ENCODE data around the gene G6PC1. TPM values are rescaled to one million over a fixed set of nuclear protein-coding genes. Genes with fewer than 3 reads are reported as not detected.
"Not testable (repeated sequence)": the region's sequence is repeated elsewhere in the genome, so short reads cannot be mapped to it uniquely, and the experiment has no call there.

Gene G6PC1
- not detected in 2 replicates for total RNA-seq

DNA sequence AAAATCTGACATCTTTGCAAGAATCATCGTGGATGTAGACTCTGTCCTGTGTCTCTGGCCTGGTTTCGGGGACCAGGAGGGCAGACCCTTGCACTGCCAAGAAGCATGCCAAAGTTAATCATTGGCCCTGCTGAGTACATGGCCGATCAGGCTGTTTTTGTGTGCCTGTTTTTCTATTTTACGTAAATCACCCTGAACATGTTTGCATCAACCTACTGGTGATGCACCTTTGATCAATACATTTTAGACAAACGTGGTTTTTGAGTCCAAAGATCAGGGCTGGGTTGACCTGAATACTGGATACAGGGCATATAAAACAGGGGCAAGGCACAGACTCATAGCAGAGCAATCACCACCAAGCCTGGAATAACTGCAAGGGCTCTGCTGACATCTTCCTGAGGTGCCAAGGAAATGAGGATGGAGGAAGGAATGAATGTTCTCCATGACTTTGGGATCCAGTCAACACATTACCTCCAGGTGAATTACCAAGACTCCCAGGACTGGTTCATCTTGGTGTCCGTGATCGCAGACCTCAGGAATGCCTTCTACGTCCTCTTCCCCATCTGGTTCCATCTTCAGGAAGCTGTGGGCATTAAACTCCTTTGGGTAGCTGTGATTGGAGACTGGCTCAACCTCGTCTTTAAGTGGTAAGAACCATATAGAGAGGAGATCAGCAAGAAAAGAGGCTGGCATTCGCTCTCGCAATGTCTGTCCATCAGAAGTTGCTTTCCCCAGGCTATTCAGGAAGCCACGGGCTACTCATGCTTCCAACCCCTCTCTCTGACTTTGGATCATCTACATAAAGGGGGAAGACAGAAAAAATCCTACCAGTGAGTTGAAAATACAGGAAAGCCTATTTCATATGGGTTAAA, at the start of gene G6PC1:
TSS of gene G6PC1 (plus strand) at position 340 of the 872 bp plus-strand sequence. CDS start at position 418, 78 bp downstream.
- TF ChIP-seq, protein P1, sequence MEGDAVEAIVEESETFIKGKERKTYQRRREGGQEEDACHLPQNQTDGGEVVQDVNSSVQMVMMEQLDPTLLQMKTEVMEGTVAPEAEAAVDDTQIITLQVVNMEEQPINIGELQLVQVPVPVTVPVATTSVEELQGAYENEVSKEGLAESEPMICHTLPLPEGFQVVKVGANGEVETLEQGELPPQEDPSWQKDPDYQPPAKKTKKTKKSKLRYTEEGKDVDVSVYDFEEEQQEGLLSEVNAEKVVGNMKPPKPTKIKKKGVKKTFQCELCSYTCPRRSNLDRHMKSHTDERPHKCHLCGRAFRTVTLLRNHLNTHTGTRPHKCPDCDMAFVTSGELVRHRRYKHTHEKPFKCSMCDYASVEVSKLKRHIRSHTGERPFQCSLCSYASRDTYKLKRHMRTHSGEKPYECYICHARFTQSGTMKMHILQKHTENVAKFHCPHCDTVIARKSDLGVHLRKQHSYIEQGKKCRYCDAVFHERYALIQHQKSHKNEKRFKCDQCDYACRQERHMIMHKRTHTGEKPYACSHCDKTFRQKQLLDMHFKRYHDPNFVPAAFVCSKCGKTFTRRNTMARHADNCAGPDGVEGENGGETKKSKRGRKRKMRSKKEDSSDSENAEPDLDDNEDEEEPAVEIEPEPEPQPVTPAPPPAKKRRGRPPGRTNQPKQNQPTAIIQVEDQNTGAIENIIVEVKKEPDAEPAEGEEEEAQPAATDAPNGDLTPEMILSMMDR (IDR thresholded peaks at IDR 0.05; ENCODE audit: insufficient read depth, low read length, poor library complexity, severe bottlenecking): no peak
- no peaks in the 10 kb centered on the region for H3K27me3 ChIP-seq (ENCODE audit: control insufficient read depth, insufficient read depth, low read length)
- H3K4me3 ChIP-seq (ENCODE audit: low read depth, low read length): no peak within 1 kb of the TSS
- H3K36me3 ChIP-seq (ENCODE audit: control insufficient read depth, insufficient read depth, low read length): no peaks in the 10 kb centered on the region
- DNase-seq (ENCODE audit: low read depth): no peak

DNA sequence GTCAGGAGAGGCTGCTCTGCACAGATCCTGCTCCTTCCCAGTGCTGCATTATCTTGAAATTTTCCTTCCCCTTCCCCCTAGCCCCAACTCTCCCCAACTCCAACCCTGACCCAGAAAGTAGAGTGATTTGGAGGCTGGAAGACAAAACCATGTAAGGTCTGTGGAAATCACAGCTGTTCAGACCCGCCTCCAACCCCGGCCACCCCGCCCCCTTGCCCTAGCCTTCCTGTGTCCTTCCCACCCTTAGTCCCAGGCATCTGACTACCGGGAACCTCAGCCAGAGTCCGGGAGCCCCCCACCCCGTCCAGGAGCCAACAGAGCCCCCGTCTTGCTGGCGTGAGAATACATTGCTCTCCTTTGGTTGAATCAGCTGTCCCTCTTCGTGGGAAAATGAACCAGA, 49.6 kb upstream of the G6PC1 start, which contains the start of gene AOC3:
TSS of gene AOC3 (plus strand) at position 246 of the 400 bp plus-strand sequence. CDS start at position 391, 145 bp downstream.
- no peaks in the 10 kb centered on the region for H3K36me3 ChIP-seq (ENCODE audit: control insufficient read depth, insufficient read depth, low read length)
- H3K4me3 ChIP-seq (ENCODE audit: low read depth, low read length): no peak within 1 kb of the TSS
- no peaks in the 10 kb centered on the region for H3K27me3 ChIP-seq (ENCODE audit: control insufficient read depth, insufficient read depth, low read length)
- DNase-seq (ENCODE audit: low read depth): no peak
- TF ChIP-seq, protein P1 (IDR thresholded peaks at IDR 0.05; ENCODE audit: insufficient read depth, low read length, poor library complexity, severe bottlenecking): no peak

DNA sequence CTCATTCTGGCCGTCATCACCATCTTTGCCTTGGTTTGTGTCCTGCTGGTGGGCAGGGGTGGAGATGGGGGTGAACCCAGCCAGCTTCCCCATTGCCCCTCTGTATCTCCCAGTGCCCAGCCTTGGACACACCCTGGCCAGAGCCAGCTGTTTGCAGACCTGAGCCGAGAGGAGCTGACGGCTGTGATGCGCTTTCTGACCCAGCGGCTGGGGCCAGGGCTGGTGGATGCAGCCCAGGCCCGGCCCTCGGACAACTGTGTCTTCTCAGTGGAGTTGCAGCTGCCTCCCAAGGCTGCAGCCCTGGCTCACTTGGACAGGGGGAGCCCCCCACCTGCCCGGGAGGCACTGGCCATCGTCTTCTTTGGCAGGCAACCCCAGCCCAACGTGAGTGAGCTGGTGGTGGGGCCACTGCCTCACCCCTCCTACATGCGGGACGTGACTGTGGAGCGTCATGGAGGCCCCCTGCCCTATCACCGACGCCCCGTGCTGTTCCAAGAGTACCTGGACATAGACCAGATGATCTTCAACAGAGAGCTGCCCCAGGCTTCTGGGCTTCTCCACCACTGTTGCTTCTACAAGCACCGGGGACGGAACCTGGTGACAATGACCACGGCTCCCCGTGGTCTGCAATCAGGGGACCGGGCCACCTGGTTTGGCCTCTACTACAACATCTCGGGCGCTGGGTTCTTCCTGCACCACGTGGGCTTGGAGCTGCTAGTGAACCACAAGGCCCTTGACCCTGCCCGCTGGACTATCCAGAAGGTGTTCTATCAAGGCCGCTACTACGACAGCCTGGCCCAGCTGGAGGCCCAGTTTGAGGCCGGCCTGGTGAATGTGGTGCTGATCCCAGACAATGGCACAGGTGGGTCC, 49.0 kb upstream of the G6PC1 start:
- not testable (repeated sequence) for H3K4me3 ChIP-seq (ENCODE audit: low read depth, low read length); DNase-seq (ENCODE audit: low read depth)

DNA sequence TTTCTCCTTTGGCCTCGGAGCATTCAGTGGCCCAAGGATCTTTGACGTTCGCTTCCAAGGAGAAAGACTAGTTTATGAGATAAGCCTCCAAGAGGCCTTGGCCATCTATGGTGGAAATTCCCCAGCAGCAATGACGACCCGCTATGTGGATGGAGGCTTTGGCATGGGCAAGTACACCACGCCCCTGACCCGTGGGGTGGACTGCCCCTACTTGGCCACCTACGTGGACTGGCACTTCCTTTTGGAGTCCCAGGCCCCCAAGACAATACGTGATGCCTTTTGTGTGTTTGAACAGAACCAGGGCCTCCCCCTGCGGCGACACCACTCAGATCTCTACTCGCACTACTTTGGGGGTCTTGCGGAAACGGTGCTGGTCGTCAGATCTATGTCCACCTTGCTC, 48.2 kb upstream of the G6PC1 start:
- Histone ChIP-seq H3K27me3 (ENCODE audit: control insufficient read depth, insufficient read depth, low read length) (no peaks in the 10 kb centered on the region), H3K4me3 (ENCODE audit: low read depth, low read length) (no peak overlapping the region), H3K36me3 (ENCODE audit: control insufficient read depth, insufficient read depth, low read length) (no peaks in the 10 kb centered on the region)
- TF ChIP-seq, protein P1 (IDR thresholded peaks at IDR 0.05; ENCODE audit: insufficient read depth, low read length, poor library complexity, severe bottlenecking): no peak
- DNase-seq (ENCODE audit: low read depth): no peak

More for the DNA sequence above, 49.0 kb upstream of the G6PC1 start:
- not testable (repeated sequence) for H3K36me3 ChIP-seq (ENCODE audit: control insufficient read depth, insufficient read depth, low read length); H3K27me3 ChIP-seq (ENCODE audit: control insufficient read depth, insufficient read depth, low read length)

DNA sequence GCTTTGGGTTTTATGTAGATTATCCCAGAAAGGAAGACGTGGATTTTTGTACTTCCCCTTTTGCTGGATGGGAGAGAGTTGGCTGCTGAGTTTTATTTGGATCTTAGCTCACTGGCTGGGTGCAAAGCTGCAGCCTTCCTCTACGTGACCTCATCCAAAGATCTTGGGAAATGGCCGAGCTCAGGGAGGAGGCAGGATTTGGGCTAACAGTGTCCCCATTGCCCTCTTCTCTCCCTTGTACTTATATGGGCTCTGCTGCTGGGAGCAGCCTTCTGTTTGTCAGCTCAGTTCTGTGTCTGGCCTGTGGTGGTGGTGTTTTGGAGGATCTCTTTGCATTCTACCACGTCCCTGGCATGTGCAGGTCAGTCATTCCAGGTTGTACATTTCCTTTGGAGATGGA, 47.6 kb upstream of the G6PC1 start:
- DNase-seq (ENCODE audit: low read depth): no peak
- Histone ChIP-seq H3K4me3 (ENCODE audit: low read depth, low read length) (no peak overlapping the region), H3K36me3 (ENCODE audit: control insufficient read depth, insufficient read depth, low read length) (no peaks in the 10 kb centered on the region), H3K27me3 (ENCODE audit: control insufficient read depth, insufficient read depth, low read length) (no peaks in the 10 kb centered on the region)
- TF ChIP-seq, protein P1 (IDR thresholded peaks at IDR 0.05; ENCODE audit: insufficient read depth, low read length, poor library complexity, severe bottlenecking): no peak

DNA sequence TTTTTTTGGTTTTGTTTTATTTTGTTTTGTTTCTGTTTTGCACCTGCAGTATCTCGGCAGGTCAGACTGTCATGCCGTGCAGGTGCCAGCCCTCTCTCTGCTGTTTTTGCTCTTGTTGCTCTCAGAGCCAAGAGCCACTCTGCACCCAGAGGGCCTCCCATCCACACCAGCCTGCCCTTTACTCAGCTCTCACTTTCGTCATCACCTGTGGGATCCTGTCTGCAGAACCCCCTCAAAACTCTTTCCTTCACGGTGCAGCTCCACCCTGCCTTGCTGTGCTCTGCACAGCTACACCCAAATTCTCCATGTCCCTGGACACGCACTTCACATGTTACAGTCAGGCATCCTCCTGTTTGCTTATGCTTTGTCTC, 47.0 kb upstream of the G6PC1 start:
- DNase-seq (ENCODE audit: low read depth): no peak
- Histone ChIP-seq H3K4me3 (ENCODE audit: low read depth, low read length) (no peak overlapping the region), H3K27me3 (ENCODE audit: control insufficient read depth, insufficient read depth, low read length) (no peaks in the 10 kb centered on the region), H3K36me3 (ENCODE audit: control insufficient read depth, insufficient read depth, low read length) (no peaks in the 10 kb centered on the region)
- TF ChIP-seq, protein P1 (IDR thresholded peaks at IDR 0.05; ENCODE audit: insufficient read depth, low read length, poor library complexity, severe bottlenecking): no peak

Data from kidney epithelial cell (primary cell).